HG03354 (cell line): ENCODE results near the gene TAF6L.
"Not testable (repeated sequence)": the region's sequence is repeated elsewhere in the genome, so short reads cannot be mapped to it uniquely, and the experiment has no call there.

Source experiments
- ATAC-seq: cut with Tn5 transposase; IDR thresholded peaks from one replicate; pipeline ENCODE4 v1.9.1; 2021; ENCODE audit warnings: mild to moderate bottlenecking; ENCODE audit not compliant: unreplicated experiment, poor library complexity, severe bottlenecking

TAF6L gene

DNA sequence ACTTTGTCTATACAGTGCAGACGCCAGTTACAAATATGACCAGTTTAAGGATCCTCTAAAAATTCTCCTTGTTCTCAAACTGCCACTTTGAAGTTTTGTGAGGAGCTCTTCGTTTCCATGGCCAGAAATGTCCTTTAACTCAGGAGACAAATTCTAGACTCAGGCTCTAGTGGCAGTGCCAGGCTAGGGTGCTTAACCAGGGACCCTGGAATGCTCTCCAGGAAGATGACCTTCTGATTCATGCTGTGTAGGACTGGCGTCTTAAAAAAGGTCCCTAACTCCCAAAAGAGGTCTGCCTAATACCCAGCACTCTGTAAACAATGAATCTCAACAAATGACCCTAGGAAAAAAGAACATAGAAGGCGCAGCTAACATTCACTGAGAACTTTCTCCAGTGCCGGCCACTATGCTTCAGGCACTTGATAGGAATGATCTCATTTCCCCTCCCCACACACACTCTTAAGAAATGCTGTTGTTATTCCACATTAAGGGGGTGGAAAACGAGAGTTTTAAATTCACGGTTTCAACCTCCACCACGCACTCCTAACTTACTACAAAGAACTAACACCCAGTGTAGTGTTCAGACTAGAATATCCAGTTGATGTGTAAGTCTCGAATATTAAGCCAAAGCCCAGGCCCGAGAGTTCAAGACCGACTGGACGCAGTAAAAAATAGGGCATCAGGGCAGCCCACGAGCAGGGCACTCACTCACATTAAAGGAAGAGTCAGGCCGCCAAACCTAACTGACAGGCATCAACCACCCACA, 33.3 kb downstream of the TAF6L start:
- peak; percentile 18 for ATAC-seq

DNA sequence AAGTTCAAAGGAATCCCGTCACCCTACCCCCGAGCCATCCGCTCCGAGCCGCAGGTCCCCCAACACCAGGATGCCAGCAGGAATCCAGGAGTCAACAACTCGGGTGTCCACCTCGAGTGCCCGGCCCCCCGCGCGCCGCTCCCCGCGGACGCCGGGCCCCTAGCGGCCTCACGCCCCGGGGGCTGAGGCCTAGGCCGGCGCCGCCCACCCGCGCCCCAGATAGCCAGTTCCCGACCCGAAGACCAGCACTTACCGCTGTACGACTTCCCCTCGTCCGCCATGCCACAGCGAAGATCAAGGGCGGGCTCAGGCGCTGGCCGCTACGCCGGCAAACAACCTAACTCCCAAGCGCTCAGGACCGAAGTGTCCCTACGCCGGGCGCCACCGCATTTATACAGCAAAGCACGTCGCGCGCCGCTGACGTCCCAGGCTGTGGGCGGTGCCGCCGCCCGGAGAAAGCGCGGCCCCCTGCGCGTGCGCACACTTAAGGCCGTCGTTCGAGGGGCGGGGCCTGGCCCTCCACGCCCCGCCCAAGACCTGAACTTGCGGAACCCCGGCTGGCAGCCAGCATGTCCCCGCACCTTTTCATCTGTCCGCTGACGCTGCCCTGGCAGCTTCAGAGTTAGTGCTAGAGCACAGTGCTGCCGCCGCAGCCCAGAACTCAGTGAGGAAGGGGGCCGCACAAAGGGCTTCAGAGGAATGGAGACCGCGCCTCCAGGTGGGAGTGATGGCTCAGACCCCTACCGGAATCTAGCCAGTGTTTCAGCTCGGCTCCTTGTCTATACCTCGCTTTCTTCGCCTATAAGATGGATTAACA, 34.1 kb downstream of the TAF6L start, which contains the start of gene NXF1:
NXF1 (minus strand) TSS at position 365 of the 817 bp plus-strand sequence; CDS start at position 281, 84 bp downstream.
- ATAC-seq, result peak; percentile 87

DNA sequence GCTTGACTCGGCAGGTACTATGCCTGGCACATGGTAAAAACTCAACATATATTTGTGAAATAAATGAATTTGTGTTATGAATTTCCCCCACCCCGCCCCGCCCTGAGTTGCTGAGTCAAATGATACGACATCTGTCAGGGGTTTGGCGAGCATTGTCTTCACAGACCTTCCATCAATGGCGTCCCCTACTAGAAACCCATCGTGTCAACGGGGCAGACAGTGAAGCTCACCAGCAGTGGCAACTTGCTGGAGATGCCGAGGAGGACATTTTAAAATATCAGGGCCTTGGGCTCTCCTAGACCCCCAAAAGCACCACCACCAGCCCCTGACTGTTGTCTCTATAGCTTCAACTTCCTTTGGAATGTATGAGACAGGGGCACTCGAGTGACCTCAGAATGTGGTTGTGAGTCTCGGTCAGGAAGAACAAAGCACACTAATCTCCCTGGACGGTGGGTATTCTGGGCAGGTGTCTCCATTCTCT, 34.8 kb downstream of the TAF6L start:
- ATAC-seq, result no peak

DNA sequence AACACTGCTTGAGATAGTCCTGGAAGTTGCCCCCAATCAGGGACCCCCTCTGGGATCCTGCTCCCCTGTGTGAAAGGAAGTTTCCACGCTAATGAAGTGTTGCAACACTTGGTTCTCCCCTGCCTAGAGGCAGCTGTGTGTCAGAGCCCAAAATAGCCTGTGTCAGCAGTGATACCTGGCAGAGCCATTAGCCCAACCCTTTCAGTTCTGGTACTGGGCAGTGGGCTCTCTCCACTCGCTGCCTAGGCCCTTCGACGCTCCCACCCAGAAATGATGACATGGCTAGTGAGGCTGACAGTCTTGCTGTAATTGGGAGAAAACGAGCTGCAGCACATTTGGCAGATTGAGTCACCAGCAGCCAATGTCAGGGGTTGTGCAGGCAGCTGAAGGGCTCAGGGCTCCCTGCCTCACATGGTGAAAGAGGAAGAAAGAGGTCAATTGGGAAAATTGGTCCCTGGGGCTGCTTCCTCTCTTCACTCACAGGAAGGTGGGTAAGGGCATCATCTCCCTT, 35.5 kb downstream of the TAF6L start:
- no peak for ATAC-seq

DNA sequence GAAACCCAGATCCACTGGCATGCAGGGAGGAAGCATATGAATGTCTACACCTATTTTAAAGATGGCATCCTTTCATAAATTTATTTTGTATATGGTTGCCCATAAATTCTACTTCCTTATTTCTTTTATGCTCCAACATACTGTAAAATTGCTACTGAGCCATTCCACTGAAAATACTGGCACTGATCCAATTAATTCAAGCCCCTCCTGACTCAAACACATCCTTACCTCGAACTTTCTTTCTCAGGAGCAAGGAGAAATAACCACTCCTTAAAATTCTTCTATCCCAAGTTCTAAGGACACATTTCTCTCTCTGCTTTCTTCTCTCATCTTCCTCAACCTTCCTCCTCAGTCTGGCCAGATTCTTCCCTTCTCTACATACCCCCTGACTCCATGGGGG, 39.6 kb downstream of the TAF6L start:
- ATAC-seq, result no peak

DNA sequence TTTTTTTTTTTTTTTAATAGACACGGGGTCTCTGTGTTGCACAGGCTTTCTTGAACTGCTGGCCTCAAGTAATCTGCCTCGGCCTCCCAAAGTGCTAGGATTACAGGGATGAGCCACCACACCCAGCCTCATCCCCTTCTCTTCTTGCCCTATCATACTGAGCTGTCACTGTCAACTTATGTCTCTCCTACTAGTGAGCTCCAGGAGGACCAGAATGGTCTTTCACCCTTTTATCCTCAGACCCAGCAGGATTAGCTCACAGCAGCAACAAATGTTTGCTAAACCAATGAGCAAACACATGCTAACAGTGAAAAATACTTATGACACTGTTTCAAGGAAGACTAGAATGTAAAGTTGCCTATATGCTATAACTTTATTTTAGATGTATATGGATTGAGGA, 40.5 kb downstream of the TAF6L start:
- ATAC-seq, result no peak

DNA sequence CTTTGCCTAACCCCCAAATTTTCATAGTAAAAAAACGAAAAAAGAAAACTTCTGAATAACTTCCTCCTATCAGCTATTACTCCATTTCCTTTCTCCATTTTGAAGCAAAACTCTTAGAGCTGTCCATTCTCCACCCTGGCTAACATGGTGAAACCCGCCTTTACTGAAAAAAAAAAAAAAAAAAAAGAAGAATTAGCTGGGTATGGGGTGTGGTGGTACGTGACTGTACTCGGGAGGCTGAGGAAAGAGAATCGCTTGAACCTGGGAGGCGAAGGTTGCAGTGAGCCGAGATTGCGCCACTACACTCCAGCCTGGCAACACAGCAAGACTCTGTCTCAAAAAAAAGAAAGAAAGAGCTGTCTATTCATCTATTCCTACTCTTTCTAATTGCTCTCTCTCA, 45.4 kb downstream of the TAF6L start:
- no peak for ATAC-seq

DNA sequence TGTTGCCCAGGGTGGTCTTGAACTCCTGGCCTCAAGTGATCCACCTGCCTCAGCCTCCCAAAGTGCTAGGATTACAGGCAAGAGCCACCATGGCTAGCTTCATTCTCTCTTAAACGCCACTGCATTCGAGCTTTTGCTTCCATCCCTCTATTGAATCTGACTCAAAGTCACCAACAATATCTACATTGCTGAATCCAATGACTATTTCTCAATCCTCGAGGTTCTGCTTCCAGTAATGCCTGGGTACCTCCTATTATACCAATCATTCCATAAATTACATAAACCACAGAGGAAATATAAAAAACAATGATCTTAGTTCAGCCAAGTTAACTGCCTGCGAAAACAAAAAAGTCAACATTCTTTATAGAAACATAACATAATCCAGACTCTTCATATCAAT, 45.9 kb downstream of the TAF6L start:
- no peak for ATAC-seq

DNA sequence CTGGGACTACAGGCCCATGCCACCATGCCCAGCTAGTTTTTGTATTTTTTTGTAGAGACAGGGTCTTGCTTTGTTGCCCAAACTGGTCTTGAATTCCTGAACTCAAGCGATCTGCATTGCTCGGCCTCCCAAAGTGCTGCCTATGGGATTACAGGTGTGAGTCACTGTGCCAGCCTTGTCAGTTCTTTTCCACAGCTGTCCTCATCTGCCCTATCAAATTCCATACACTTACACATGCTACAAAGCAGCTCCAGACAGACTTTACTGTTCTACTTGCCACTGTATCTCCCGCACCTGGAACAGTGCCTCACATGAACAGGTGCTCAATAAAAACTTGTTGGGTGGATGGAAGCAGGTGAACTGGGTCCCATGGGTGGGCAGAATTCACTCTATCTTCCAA, 52.5 kb downstream of the TAF6L start:
- ATAC-seq, result no peak

DNA sequence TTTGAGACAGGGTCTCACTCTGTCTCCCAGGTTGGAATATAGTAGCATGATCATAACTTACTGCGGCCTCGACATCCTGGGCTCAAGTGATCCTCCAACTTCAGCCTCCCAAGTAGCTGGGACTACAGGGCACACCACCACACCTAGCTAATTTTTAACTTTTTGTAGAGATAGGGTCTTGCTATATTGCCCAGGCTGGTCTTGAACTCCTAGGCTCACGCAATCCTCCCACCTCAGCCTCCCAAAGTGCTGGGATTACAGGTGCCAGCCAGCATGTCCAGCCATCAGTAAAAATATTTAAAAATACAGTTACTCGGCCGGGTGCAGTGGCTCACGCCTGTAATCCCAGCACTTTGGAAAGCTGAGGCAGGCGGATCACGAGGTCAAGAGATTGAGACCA, 56.9 kb downstream of the TAF6L start:
- ATAC-seq, result not testable (repeated sequence)

DNA sequence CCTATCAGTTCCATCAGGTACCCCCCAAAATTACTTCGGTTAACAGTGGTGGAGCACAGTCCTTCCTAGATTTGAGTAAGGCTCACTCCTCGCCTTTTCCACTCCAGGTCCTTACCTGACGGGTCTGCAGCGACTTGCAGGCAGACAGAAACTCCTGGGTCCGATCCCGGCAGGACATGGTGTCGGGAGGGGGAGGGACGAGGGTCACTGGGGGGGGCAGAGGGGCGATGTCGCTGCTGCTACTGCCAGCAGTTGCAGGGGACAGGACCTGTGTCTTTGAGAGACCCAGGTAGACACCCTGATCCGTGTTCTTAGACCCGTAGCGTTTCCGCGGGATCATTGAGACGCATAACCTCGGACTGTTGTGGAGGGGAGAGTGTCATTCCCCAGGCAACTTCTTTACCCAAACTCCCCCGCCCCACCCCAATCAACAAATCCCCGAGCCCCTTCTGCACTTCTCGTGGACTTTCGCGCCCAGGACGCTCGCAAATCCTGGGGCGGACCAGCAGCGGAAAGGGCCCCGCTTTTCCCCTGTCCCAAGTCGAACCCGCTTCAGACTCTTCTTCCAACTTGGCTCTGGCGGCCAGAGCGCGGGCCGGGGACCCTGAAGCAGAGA, 59.8 kb downstream of the TAF6L start:
- ATAC-seq, result no peak

DNA sequence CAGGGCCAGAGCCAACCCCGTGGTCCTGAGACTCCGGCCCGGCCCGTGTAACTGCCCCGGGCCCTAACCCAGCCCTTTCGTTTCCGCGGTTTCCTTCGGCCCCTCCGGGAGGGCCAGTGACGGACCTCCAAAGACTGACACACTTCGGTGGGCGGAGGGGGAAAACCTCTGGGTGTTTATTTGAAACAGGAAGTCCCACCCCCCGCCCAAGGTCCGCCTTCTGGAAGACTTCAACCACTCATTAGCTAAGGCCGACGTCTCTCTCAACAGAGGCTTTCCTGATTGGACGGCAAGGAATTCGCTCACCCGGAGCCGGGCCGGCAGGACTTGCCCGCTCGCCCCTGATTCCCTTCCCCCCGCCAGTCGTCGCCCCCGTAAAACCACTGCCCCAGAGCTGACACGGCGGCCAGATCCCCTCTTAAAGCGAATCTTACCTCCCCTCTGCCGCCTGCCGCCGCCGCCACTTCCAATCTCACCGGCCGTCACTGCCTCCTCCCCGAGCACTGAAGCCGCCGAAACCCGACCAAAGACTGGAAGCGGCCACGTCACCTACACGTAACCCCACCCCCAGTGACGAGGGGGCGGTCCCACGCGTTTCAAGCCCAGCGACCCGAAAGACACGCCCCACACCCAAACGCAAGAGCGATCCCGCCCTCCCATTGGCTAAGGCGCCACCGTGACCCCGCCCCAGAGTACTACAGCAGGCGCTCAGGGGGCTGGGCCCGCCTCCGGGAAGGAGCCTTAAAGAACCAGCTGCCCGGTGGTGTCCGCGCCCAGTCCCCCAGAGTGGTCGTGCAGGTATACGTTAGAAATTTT, 60.5 kb downstream of the TAF6L start, which contains the start of gene STX5:
STX5 (minus strand) TSS at position 532 of the 816 bp plus-strand sequence. CDS start 808 bp downstream, outside the sequence.
- ATAC-seq, result peak; percentile 84

DNA sequence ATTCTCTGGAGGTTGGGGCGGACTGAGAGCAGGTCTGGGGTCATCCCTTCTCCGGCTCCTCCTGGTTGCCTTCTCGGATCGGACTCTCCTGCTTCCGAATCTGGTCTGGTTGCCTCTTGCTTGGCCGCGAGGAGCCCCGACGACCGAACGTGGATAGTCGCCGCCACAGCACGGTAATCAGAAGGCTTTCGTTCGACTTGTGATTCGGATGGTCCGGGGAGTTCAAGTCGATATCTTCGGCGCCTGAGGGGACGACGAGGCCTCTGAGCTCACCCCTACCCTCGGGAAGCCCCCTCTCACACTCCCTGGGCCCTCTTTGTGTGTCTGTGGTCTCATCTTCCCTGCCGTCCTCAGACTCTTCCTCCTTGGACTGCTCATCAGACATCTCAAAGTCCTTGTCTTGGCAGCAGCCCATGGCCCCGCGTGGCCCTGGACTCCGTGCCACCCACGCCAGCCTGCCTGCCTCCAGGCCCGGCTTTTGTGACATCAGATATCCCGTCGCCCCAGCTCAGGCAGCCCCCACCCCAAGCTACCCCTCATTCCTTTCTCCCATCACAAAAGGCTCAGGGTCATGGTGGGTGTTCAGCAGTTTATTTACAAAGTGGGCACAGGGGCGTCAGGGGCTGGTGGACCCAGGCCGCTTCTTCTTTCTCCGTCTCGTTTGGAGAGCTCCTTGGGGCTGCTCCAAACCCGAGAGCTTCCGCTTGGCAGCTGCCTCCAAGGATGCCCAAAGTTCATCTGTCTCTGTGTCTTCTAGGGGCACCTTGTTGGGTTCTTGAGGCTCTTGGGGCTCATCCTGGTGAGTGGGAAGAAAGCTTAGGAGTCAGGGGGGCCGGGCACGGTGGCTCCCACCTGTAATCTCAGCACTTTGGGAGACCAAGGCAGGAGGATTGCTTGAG, 61.4 kb downstream of the TAF6L start, which contains the start of gene TEX54:
TEX54 (minus strand) TSS at position 506 of the 899 bp plus-strand sequence.
- ATAC-seq, result peak; percentile 15

DNA sequence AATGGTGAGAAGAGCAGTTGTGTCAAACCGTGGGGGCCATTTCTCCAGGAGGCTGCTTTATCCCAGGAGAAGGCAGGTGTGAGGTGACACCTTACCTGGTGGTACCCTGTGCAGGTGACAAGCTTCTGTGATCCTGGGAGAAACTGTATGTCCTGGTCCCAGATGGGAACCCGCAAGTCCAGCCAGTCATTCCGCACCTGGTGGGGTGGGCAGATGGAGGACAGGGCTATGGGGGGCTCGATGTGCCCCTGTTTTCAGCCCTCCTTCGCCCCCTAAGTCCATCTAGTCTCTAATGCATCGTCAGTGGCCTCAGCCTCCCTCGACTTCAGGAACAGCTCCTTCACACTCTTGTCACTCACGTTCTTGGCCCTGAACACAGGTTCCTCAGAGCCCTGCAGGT, 64.1 kb downstream of the TAF6L start:
- no peak for ATAC-seq
